Measurements from ENCODE around the gene SLC30A1. TPM values are rescaled to one million over a fixed set of nuclear protein-coding genes. Genes with fewer than 3 reads are reported as not detected.

SLC30A1 gene
- total RNA-seq (2022; extraction: Qiagen RNA extraction) = 20.4 to 26.3 TPM (median 23.2 TPM) in 5 replicates

GRCh38 chr1:211578640-211579439, at the start of gene SLC30A1:
TSS of gene SLC30A1 (minus strand) at chr1:211579161. CDS start at chr1:211578612, 549 bp downstream.

Other genes with a start within 250 kb of the SLC30A1 start
- not detected in 5 replicates for gene RD3, start 87.0 kb downstream of the SLC30A1 start, total RNA-seq (2022; extraction: Qiagen RNA extraction)
- gene NEK2, start 96.5 kb upstream of the SLC30A1 start, total RNA-seq (2022; extraction: Qiagen RNA extraction) = 39.2 to 55.5 TPM (median 45.6 TPM) in 5 replicates

Measured in A549 treated with CORT108297 at 1 μM for 4 hours (cell line).